HG02798 (cell line): ENCODE data around the gene ACOX3.

Experiments
- ATAC-seq: cut with Tn5 transposase; IDR thresholded peaks from one replicate; pipeline ENCODE4 v1.9.1; 2021; ENCODE audit warnings: mild to moderate bottlenecking; ENCODE audit not compliant: unreplicated experiment, poor library complexity

Gene ACOX3

GRCh38 chr4:8328866-8329559, 111.5 kb downstream of the ACOX3 start:
- no peak for ATAC-seq

GRCh38 chr4:8328456-8328855, 112.1 kb downstream of the ACOX3 start:
- ATAC-seq = no peak

GRCh38 chr4:8326206-8326605, 114.3 kb downstream of the ACOX3 start:
- no peak for ATAC-seq

- ATAC-seq = no peak
Measured at GRCh38 chr4:8325291-8325973, 115.1 kb downstream of the ACOX3 start.

GRCh38 chr4:8324640-8325239, 115.8 kb downstream of the ACOX3 start:
- no peak for ATAC-seq

- no peak for ATAC-seq
Measured at GRCh38 chr4:8323947-8324555, 116.5 kb downstream of the ACOX3 start.

GRCh38 chr4:8322794-8323704, 117.5 kb downstream of the ACOX3 start:
- ATAC-seq = no peak

- ATAC-seq = no peak
Measured at GRCh38 chr4:8321771-8322170, 118.8 kb downstream of the ACOX3 start.

GRCh38 chr4:8321220-8321619, 119.3 kb downstream of the ACOX3 start:
- ATAC-seq = no peak

- ATAC-seq = no peak
Measured at GRCh38 chr4:8320386-8320750, 120.2 kb downstream of the ACOX3 start.

GRCh38 chr4:8319731-8320385, 120.7 kb downstream of the ACOX3 start:
- ATAC-seq = no peak

GRCh38 chr4:8319061-8319460, 121.5 kb downstream of the ACOX3 start:
- ATAC-seq = no peak

- no peak for ATAC-seq
Measured at GRCh38 chr4:8318509-8318908, 122.0 kb downstream of the ACOX3 start.

- ATAC-seq = no peak
Measured at GRCh38 chr4:8317474-8317873, 123.0 kb downstream of the ACOX3 start.

GRCh38 chr4:8316911-8317351, 123.6 kb downstream of the ACOX3 start:
- ATAC-seq = no peak
